HPDE6-E6E7 (cell line): ENCODE data around the gene DOCK6.

ENCODE experiments used
- DNase-seq: peaks from one replicate; pipeline ENCODE4 v3.0.0; 2011; ENCODE audit warnings: missing footprints; ENCODE audit errors: extremely low spot score

Gene DOCK6

GRCh38 chr19:11223200-11223599, 39.1 kb downstream of the DOCK6 start:
- DNase-seq, result no peak

GRCh38 chr19:11221082-11221598, 41.2 kb downstream of the DOCK6 start:
- no peak for DNase-seq

- DNase-seq, result no peak
These were observed 47.9 kb downstream of the DOCK6 start for GRCh38 chr19:11214387-11214786.

GRCh38 chr19:11210656-11210928, 51.7 kb downstream of the DOCK6 start:
- no peak for DNase-seq

- no peak for DNase-seq
These were observed 52.3 kb downstream of the DOCK6 start for GRCh38 chr19:11209839-11210655.

- DNase-seq, result no peak
These were observed 53.5 kb downstream of the DOCK6 start for GRCh38 chr19:11208561-11209471.

GRCh38 chr19:11205939-11206570, 56.3 kb downstream of the DOCK6 start:
- no peak for DNase-seq

- DNase-seq, result no peak
These were observed 57.4 kb downstream of the DOCK6 start for GRCh38 chr19:11204943-11205349.

- no peak for DNase-seq
These were observed 58.2 kb downstream of the DOCK6 start for GRCh38 chr19:11204076-11204602.

GRCh38 chr19:11203194-11204075, 58.9 kb downstream of the DOCK6 start:
- peak; percentile 42 for DNase-seq

GRCh38 chr19:11202488-11203193, 59.7 kb downstream of the DOCK6 start:
- no peak for DNase-seq

GRCh38 chr19:11201791-11202190, 60.5 kb downstream of the DOCK6 start:
- DNase-seq, result no peak

GRCh38 chr19:11200931-11201330, 61.4 kb downstream of the DOCK6 start:
- no peak for DNase-seq

- DNase-seq, result no peak
These were observed 62.2 kb downstream of the DOCK6 start for GRCh38 chr19:11200015-11200574.

- no peak for DNase-seq
These were observed 62.8 kb downstream of the DOCK6 start for GRCh38 chr19:11199517-11199916.

- no peak for DNase-seq
These were observed 63.4 kb downstream of the DOCK6 start for GRCh38 chr19:11198769-11199424.

- no peak for DNase-seq
These were observed 64.2 kb downstream of the DOCK6 start for GRCh38 chr19:11198175-11198534.

- peak; percentile 93 for DNase-seq
These were observed 64.8 kb downstream of the DOCK6 start, which contains the start of gene KANK2 for GRCh38 chr19:11197291-11198174. Gene KANK2, minus strand, starts transcription at chr19:11197545. Its CDS starts 3,034 bp downstream, at chr19:11194511.
